ENCODE results near the gene TRAK1. TPM values are rescaled to one million over a fixed set of nuclear protein-coding genes. Genes with fewer than 3 reads are reported as not detected.

Gene TRAK1
- polyA plus RNA-seq, 1 donor (not counting 4 experiments of a cell fraction or from before 2014, with no cell fraction given) = 58.2 TPM

DNA sequence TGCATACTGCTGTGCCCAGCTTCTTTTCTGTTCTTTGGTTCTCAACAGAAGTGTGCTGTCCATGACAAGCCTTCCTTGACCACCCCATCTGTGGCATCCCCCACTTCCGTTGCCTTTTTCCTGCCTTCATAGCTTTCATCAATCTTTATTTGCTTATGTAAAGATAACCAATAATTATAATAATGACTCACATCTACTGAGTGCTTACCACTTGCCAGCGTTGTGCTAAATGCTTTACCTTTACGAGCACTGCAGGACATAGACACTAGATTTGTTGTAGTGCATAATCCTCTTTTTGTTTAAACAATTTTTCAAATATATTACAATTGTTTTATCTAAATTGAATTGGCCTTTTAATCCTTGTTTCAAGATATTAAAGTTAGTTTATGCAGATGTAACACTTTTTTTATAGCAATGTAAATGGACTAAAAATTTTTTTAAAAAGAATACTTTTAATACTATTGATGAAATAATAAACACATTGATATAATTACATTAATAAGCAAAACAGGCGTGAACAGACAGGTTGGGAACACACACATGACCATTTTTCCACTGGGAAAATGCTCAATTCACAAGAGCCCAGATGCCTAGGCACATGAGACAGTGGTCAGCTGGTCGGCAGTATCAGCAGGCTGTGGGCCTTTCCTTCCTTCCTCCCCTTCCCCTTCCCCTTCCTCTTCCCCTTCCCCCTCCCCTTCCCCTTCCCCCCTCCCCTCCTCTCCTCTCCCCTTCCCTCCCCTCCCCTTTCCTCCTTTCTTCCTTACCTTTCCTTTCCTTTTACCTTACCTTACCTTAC is 42.5 kb downstream of the TRAK1 start:
- Histone ChIP-seq H3K9me1 (ENCODE audit: control insufficient read depth, extremely low read depth, insufficient read depth, low read length) (peaks cover 4% of the 10 kb centered on the region), H3K4me1 (ENCODE audit: control insufficient read depth, extremely low read depth, insufficient read depth, low read length) (peaks cover 24% of the 10 kb centered on the region), H3K79me2 (ENCODE audit: control insufficient read depth, insufficient read depth, low read length) (peaks cover 68% of the 10 kb centered on the region), H3K4me2 (ENCODE audit: control insufficient read depth, extremely low read depth, insufficient read depth, low read depth, low read length) (no peak overlapping the region), H3K9me3 (ENCODE audit: control insufficient read depth, low read depth, low read length) (no peaks in the 10 kb centered on the region), H2AFZ (ENCODE audit: control insufficient read depth, low read length) (no peak overlapping the region), H3K27me3 (ENCODE audit: control insufficient read depth, extremely low read depth, insufficient read depth, low read length) (no peaks in the 10 kb centered on the region), H4K20me1 (ENCODE audit: control insufficient read depth, extremely low read depth, insufficient read depth, low read length) (no peaks in the 10 kb centered on the region), H3K27ac (ENCODE audit: control insufficient read depth, insufficient read depth, low read length) (no peak overlapping the region), H3K9ac (ENCODE audit: control insufficient read depth, extremely low read depth, insufficient read depth, low read length) (no peak overlapping the region), H3K4me3 (ENCODE audit: control insufficient read depth in 2 of 3, extremely low read depth in 1 of 3, insufficient read depth in 2 of 3, low read depth in 1 of 3, low read length in 3 of 3) (no peak overlapping the region), H3K36me3 (ENCODE audit: control insufficient read depth in 2 of 2, extremely low read depth in 1 of 2, insufficient read depth in 2 of 2, low read length in 2 of 2) (peaks cover 0 to 10% of the 10 kb centered on the region in 2 experiments)
- DNase-seq (ENCODE audit: low read depth, low spot score) = no peak
- no peak for FAIRE-seq
- dilution Hi-C loops (cut with MboI; ENCODE audit: extremely low pct_ligation_motif_present, low sequenced_read_pairs) = no loop called here
- TF ChIP-seq, protein P1, sequence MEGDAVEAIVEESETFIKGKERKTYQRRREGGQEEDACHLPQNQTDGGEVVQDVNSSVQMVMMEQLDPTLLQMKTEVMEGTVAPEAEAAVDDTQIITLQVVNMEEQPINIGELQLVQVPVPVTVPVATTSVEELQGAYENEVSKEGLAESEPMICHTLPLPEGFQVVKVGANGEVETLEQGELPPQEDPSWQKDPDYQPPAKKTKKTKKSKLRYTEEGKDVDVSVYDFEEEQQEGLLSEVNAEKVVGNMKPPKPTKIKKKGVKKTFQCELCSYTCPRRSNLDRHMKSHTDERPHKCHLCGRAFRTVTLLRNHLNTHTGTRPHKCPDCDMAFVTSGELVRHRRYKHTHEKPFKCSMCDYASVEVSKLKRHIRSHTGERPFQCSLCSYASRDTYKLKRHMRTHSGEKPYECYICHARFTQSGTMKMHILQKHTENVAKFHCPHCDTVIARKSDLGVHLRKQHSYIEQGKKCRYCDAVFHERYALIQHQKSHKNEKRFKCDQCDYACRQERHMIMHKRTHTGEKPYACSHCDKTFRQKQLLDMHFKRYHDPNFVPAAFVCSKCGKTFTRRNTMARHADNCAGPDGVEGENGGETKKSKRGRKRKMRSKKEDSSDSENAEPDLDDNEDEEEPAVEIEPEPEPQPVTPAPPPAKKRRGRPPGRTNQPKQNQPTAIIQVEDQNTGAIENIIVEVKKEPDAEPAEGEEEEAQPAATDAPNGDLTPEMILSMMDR (optimal IDR thresholded peaks at IDR 0.05 in 1 of 3, IDR thresholded peaks at IDR 0.05 in 1 of 3, conservative IDR thresholded peaks at IDR 0.05 in 1 of 3; ENCODE audit: extremely low read depth in 1 of 3, insufficient read depth in 2 of 3, low read length in 3 of 3) = no peak
- no peak for TF ChIP-seq EZH2 (IDR thresholded peaks at IDR 0.05; ENCODE audit: low read length)

DNA sequence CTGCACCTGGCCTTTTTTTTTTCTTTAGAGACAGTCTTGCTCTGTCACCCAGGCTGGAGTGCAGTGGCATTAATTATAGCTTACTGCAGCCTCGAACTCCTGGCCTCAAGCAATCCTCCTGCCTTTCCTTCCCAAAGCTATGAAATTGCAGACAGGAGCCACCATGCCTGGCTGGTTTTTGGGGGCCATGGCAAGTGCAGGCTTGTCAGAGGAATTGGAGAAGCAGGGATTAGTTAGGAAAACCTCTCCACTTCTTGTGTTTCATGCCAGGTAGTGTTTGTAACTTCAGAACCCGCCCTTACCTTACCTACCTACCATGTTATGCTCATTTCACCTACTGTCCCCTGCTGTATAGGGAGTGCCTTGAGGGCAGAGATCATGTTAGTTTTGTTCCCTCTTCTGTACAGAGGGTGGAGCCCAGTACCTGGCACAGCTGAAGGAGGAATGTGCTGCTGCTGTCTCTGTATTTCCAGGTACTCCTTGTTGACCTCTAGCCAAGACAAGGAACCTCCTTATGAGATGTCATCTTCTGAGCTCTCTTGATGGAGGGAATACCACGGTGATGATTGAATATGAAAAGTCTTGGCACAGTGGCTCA is 43.8 kb downstream of the TRAK1 start:
- H3K27ac ChIP-seq (ENCODE audit: control insufficient read depth, insufficient read depth, low read length) = no peak overlapping the region

More for the DNA sequence above, 43.8 kb downstream of the TRAK1 start:
- Histone ChIP-seq H3K4me2 (ENCODE audit: control insufficient read depth, extremely low read depth, insufficient read depth, low read depth, low read length) (no peak overlapping the region), H3K9me3 (ENCODE audit: control insufficient read depth, low read depth, low read length) (no peaks in the 10 kb centered on the region), H2AFZ (ENCODE audit: control insufficient read depth, low read length) (no peak overlapping the region), H3K4me3 (ENCODE audit: control insufficient read depth in 2 of 3, extremely low read depth in 1 of 3, insufficient read depth in 2 of 3, low read depth in 1 of 3, low read length in 3 of 3) (no peak overlapping the region), H4K20me1 (ENCODE audit: control insufficient read depth, extremely low read depth, insufficient read depth, low read length) (peaks cover 4% of the 10 kb centered on the region), H3K9ac (ENCODE audit: control insufficient read depth, extremely low read depth, insufficient read depth, low read length) (no peak overlapping the region), H3K27me3 (ENCODE audit: control insufficient read depth, extremely low read depth, insufficient read depth, low read length) (no peaks in the 10 kb centered on the region), H3K4me1 (ENCODE audit: control insufficient read depth, extremely low read depth, insufficient read depth, low read length) (peaks cover 11% of the 10 kb centered on the region), H3K9me1 (ENCODE audit: control insufficient read depth, extremely low read depth, insufficient read depth, low read length) (peaks cover 3% of the 10 kb centered on the region), H3K79me2 (ENCODE audit: control insufficient read depth, insufficient read depth, low read length) (peaks cover 80% of the 10 kb centered on the region), H3K36me3 (ENCODE audit: control insufficient read depth in 2 of 2, extremely low read depth in 1 of 2, insufficient read depth in 2 of 2, low read length in 2 of 2) (peaks cover 7 to 11% of the 10 kb centered on the region in 2 experiments)
- TF ChIP-seq EZH2 (IDR thresholded peaks at IDR 0.05; ENCODE audit: low read length) = no peak
- TF ChIP-seq, protein P1 (optimal IDR thresholded peaks at IDR 0.05 in 1 of 3, IDR thresholded peaks at IDR 0.05 in 1 of 3, conservative IDR thresholded peaks at IDR 0.05 in 1 of 3; ENCODE audit: extremely low read depth in 1 of 3, insufficient read depth in 2 of 3, low read length in 3 of 3) = peak in 1 of 3 experiments; percentile 44
- DNase-seq (ENCODE audit: low read depth, low spot score) = no peak
- dilution Hi-C loops (cut with MboI; ENCODE audit: extremely low pct_ligation_motif_present, low sequenced_read_pairs) = no loop called here
- no peak for FAIRE-seq
